Middle frontal gyrus (tissue), 1 donor: ENCODE results near the gene GDF10.

ENCODE experiments used
- DNase-seq: peaks from one replicate; pipeline ENCODE4 v3.0.0-alpha.2; 2015; ENCODE audit warnings: low spot score; ENCODE audit errors: extremely low spot score

The GDF10 gene

GRCh38 chr10:47268696-47269095 is 31.3 kb upstream of the GDF10 start:
- DNase-seq, result no peak

- no peak for DNase-seq
Observed at GRCh38 chr10:47269294-47269693, 30.7 kb upstream of the GDF10 start.

- no peak for DNase-seq
Observed at GRCh38 chr10:47276071-47276470, 23.9 kb upstream of the GDF10 start.

- DNase-seq, result no peak
Observed at GRCh38 chr10:47276576-47277351, 23.2 kb upstream of the GDF10 start.

- no peak for DNase-seq
Observed at GRCh38 chr10:47277352-47278151, 22.4 kb upstream of the GDF10 start.

- DNase-seq, result no peak
Observed at GRCh38 chr10:47278152-47278473, 21.9 kb upstream of the GDF10 start.

- DNase-seq, result no peak
Observed at GRCh38 chr10:47278720-47279119, 21.3 kb upstream of the GDF10 start.

GRCh38 chr10:47279276-47279675 is 20.7 kb upstream of the GDF10 start:
- DNase-seq, result no peak

- no peak for DNase-seq
Observed at GRCh38 chr10:47282005-47282656, 17.9 kb upstream of the GDF10 start.

- DNase-seq, result no peak
Observed at GRCh38 chr10:47282657-47283018, 17.4 kb upstream of the GDF10 start.

- no peak for DNase-seq
Observed at GRCh38 chr10:47283101-47283630, 16.8 kb upstream of the GDF10 start.

GRCh38 chr10:47283848-47284247 is 16.1 kb upstream of the GDF10 start:
- DNase-seq, result no peak

GRCh38 chr10:47285381-47286115 is 14.4 kb upstream of the GDF10 start:
- no peak for DNase-seq

- no peak for DNase-seq
Observed at GRCh38 chr10:47286116-47286505, 13.9 kb upstream of the GDF10 start.

GRCh38 chr10:47286591-47287315 is 13.2 kb upstream of the GDF10 start:
- no peak for DNase-seq

- DNase-seq, result no peak
Observed at GRCh38 chr10:47287365-47287802, 12.6 kb upstream of the GDF10 start.

- DNase-seq, result no peak
Observed at GRCh38 chr10:47287805-47288204, 12.2 kb upstream of the GDF10 start.

- no peak for DNase-seq
Observed at GRCh38 chr10:47288236-47288635, 11.8 kb upstream of the GDF10 start.

- no peak for DNase-seq
Observed at GRCh38 chr10:47288916-47289495, 11.0 kb upstream of the GDF10 start.

- no peak for DNase-seq
Observed at GRCh38 chr10:47289921-47290320, 10.1 kb upstream of the GDF10 start.
